ENCODE measurements around the gene KIR2DL1.
"Not testable (repeated sequence)": the region's sequence is repeated elsewhere in the genome, so short reads cannot be mapped to it uniquely, and the experiment has no call there.

KIR2DL1 gene

GRCh38 chr19:54771018-54771960, 1.7 kb downstream of the KIR2DL1 start:
- in situ Hi-C loops (cut with MboI; ENCODE audit: low sequenced_read_pairs) = not testable (repeated sequence)

GRCh38 chr19:54772666-54773065, 3.1 kb downstream of the KIR2DL1 start:
- in situ Hi-C loops (cut with MboI; ENCODE audit: low sequenced_read_pairs) = not testable (repeated sequence)

- in situ Hi-C loops (cut with MboI; ENCODE audit: low sequenced_read_pairs) = not testable (repeated sequence)
Observed at GRCh38 chr19:54775095-54775815, 5.7 kb downstream of the KIR2DL1 start.

- in situ Hi-C loops (cut with MboI; ENCODE audit: low sequenced_read_pairs) = not testable (repeated sequence)
Observed at GRCh38 chr19:54775830-54776229, 6.2 kb downstream of the KIR2DL1 start.

- in situ Hi-C loops (cut with MboI; ENCODE audit: low sequenced_read_pairs) = not testable (repeated sequence)
Observed at GRCh38 chr19:54777851-54778250, 8.3 kb downstream of the KIR2DL1 start.

- in situ Hi-C loops (cut with MboI; ENCODE audit: low sequenced_read_pairs) = not testable (repeated sequence)
Observed at GRCh38 chr19:54778896-54779295, 9.3 kb downstream of the KIR2DL1 start.

GRCh38 chr19:54782916-54783315, 13.3 kb downstream of the KIR2DL1 start:
- in situ Hi-C loops (cut with MboI; ENCODE audit: low sequenced_read_pairs) = not testable (repeated sequence)

- in situ Hi-C loops (cut with MboI; ENCODE audit: low sequenced_read_pairs) = not testable (repeated sequence)
Observed at GRCh38 chr19:54786091-54786723, 16.6 kb downstream of the KIR2DL1 start.

GRCh38 chr19:54788154-54788553, 18.6 kb downstream of the KIR2DL1 start:
- in situ Hi-C loops (cut with MboI; ENCODE audit: low sequenced_read_pairs) = not testable (repeated sequence)

GRCh38 chr19:54790711-54791110, 21.1 kb downstream of the KIR2DL1 start:
- in situ Hi-C loops (cut with MboI; ENCODE audit: low sequenced_read_pairs) = no loop called here

GRCh38 chr19:54791476-54791875, 21.9 kb downstream of the KIR2DL1 start:
- in situ Hi-C loops (cut with MboI; ENCODE audit: low sequenced_read_pairs) = no loop called here

- in situ Hi-C loops (cut with MboI; ENCODE audit: low sequenced_read_pairs) = no loop called here
Observed at GRCh38 chr19:54792814-54793213, 23.2 kb downstream of the KIR2DL1 start.

- in situ Hi-C loops (cut with MboI; ENCODE audit: low sequenced_read_pairs) = no loop called here
Observed at GRCh38 chr19:54795758-54796157, 26.2 kb downstream of the KIR2DL1 start.

- in situ Hi-C loops (cut with MboI; ENCODE audit: low sequenced_read_pairs) = no loop called here
Observed at GRCh38 chr19:54803410-54803809, 33.8 kb downstream of the KIR2DL1 start, which contains the start of gene KIR2DL4. Gene KIR2DL4 (plus strand): TSS chr19:54803610. CDS start chr19:54803652, 42 bp downstream.

GRCh38 chr19:54804101-54804500, 34.5 kb downstream of the KIR2DL1 start:
- in situ Hi-C loops (cut with MboI; ENCODE audit: low sequenced_read_pairs) = no loop called here

- in situ Hi-C loops (cut with MboI; ENCODE audit: low sequenced_read_pairs) = no loop called here
Observed at GRCh38 chr19:54804571-54804970, 35.0 kb downstream of the KIR2DL1 start.

GRCh38 chr19:54805665-54806515, 36.3 kb downstream of the KIR2DL1 start:
- in situ Hi-C loops (cut with MboI; ENCODE audit: low sequenced_read_pairs) = no loop called here

GRCh38 chr19:54806516-54806838, 36.9 kb downstream of the KIR2DL1 start:
- in situ Hi-C loops (cut with MboI; ENCODE audit: low sequenced_read_pairs) = no loop called here

- in situ Hi-C loops (cut with MboI; ENCODE audit: low sequenced_read_pairs) = not testable (repeated sequence)
Observed at GRCh38 chr19:54814571-54814970, 45.0 kb downstream of the KIR2DL1 start.

- in situ Hi-C loops (cut with MboI; ENCODE audit: low sequenced_read_pairs) = not testable (repeated sequence)
Observed at GRCh38 chr19:54816251-54816650, 46.7 kb downstream of the KIR2DL1 start, which contains the start of gene KIR3DL1. Gene KIR3DL1 (plus strand): TSS chr19:54816468.

Data from hTERT RPE-1 (cell line).